ENCODE measurements around the gene RPL5. TPM values are rescaled to one million over a fixed set of nuclear protein-coding genes. Genes with fewer than 3 reads are reported as not detected.

RPL5 gene
- total and polyA plus RNA-seq, 2 experiments from 2014 or later: 2,182 to 3,547 TPM

GRCh38 chr1:92840600-92840999 is 8.8 kb downstream of the RPL5 start:
- Histone ChIP-seq H3K4me2 (no peak overlapping the region), H2AFZ (no peak overlapping the region), H3K27ac (ENCODE audit: low read depth) (peak overlapping the region; percentile 48), H3K4me1 (ENCODE audit: insufficient read depth) (no peaks in the 10 kb centered on the region), H3F3A (replicated peaks; ENCODE audit: low read depth) (peaks cover 59% of the 10 kb centered on the region), H3K36me3 (ENCODE audit: insufficient read depth) (peaks cover 67% of the 10 kb centered on the region), H4K20me1 (replicated peaks; ENCODE audit: insufficient read depth) (peaks cover 60% of the 10 kb centered on the region), H3K4me3 (no peak overlapping the region), H3K27me3 (ENCODE audit: insufficient read depth) (no peaks in the 10 kb centered on the region), H3K79me2 (replicated peaks; ENCODE audit: insufficient read depth) (peaks cover 49% of the 10 kb centered on the region), H3K9me2 (ENCODE audit: insufficient read depth) (no peaks in the 10 kb centered on the region)
- H3K36me3 Mint-ChIP-seq (ENCODE audit: low read depth): peaks cover 88% of the 10 kb centered on the region
- no peak overlapping the region for H3K27ac Mint-ChIP-seq
- no peaks in the 10 kb centered on the region for H3K9me3 Mint-ChIP-seq
- DNase-seq (ENCODE audit: low spot score) (no peak), ATAC-seq (no peak)
- H3K27me3 Mint-ChIP-seq (ENCODE audit: insufficient read depth, low read depth, poor library complexity): no peaks in the 10 kb centered on the region
- peaks cover 7% of the 10 kb centered on the region; the same call in 2 of the 3 replicates for H3K4me1 Mint-ChIP-seq
- H3K4me3 Mint-ChIP-seq: no peak overlapping the region
- TF ChIP-seq, protein P1, sequence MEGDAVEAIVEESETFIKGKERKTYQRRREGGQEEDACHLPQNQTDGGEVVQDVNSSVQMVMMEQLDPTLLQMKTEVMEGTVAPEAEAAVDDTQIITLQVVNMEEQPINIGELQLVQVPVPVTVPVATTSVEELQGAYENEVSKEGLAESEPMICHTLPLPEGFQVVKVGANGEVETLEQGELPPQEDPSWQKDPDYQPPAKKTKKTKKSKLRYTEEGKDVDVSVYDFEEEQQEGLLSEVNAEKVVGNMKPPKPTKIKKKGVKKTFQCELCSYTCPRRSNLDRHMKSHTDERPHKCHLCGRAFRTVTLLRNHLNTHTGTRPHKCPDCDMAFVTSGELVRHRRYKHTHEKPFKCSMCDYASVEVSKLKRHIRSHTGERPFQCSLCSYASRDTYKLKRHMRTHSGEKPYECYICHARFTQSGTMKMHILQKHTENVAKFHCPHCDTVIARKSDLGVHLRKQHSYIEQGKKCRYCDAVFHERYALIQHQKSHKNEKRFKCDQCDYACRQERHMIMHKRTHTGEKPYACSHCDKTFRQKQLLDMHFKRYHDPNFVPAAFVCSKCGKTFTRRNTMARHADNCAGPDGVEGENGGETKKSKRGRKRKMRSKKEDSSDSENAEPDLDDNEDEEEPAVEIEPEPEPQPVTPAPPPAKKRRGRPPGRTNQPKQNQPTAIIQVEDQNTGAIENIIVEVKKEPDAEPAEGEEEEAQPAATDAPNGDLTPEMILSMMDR (conservative IDR thresholded peaks at IDR 0.05; ENCODE audit: low read depth in 2 of 2): no peak
- no peak for TF ChIP-seq ETS1 (IDR thresholded peaks at IDR 0.05)
- no peak for TF ChIP-seq ZNF114 (CRISPR knock-in tag; IDR thresholded peaks at IDR 0.05)
- no peak for TF ChIP-seq EZH2phosphoT487 (IDR thresholded peaks at IDR 0.05; ENCODE audit: unreplicated experiment)

DNA sequence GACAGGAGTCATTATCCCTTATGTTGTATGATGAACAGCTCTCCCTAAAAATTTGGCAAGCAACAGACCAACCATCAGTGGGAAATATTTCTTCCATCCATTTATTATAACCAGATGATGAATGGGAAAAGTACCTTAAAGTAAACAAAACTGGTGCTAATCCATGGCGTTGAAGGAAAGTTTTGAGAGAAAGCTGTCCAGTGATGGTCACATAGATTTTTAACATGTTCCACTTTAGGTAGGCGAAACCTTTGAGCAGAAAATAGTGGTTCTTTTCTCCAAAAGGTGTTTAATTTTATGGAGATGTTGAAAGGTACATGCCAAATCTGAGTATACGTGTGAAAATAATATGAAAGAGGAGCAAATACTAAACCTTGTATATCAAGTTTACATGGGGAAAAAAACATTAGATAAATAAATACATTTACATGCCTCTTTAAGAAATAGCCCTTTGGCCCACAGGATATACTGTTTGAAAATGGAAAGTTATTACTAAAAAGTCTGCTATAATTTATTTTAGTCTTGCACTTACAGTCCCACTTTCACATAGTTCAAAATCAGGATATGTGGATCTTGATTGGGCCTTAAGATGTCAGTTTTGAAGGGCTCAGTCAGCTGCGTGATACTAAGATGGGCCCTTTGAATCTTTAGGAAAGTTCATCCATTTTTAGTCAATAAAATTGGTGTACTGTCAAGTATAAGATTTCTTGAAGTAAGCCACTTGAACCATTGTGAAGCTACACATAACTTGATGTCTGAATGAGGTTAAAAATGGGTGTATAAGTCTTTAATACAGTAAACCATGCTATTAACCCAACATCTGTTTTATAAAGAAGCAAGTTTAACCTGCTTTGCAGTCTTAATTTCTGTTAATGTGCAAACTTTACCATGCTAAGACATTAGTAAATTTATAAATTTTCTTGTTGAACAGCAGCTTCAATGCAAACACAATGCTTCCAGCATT is 10.5 kb downstream of the RPL5 start:
- no peak overlapping the region for H3K4me2 ChIP-seq
- TF ChIP-seq, protein P1 (conservative IDR thresholded peaks at IDR 0.05; ENCODE audit: low read depth in 2 of 2): no peak
- TF ChIP-seq STAT1 (IDR thresholded peaks at IDR 0.05; ENCODE audit: unreplicated experiment) (no peak), POLR2AphosphoS5 (IDR thresholded peaks at IDR 0.05; ENCODE audit: low read depth) (peak; percentile 52), EZH2phosphoT487 (IDR thresholded peaks at IDR 0.05; ENCODE audit: unreplicated experiment) (no peak)
- no peak overlapping the region for H2AFZ ChIP-seq
- no peaks in the 10 kb centered on the region for H3K4me1 ChIP-seq (ENCODE audit: insufficient read depth)
- no peaks in the 10 kb centered on the region for H3K9me2 ChIP-seq (ENCODE audit: insufficient read depth)
- peaks cover 2% of the 10 kb centered on the region; the same call in 2 of the 3 replicates for H3K4me1 Mint-ChIP-seq
- ATAC-seq (no peak), DNase-seq (ENCODE audit: low spot score) (no peak)
- H3K27me3 ChIP-seq (ENCODE audit: insufficient read depth): no peaks in the 10 kb centered on the region
- H3K27ac Mint-ChIP-seq: no peak overlapping the region
- H3K9me3 Mint-ChIP-seq: no peaks in the 10 kb centered on the region
- peaks cover 31% of the 10 kb centered on the region for H3K79me2 ChIP-seq (replicated peaks; ENCODE audit: insufficient read depth)
- peaks cover 50% of the 10 kb centered on the region for H3K36me3 ChIP-seq (ENCODE audit: insufficient read depth)
- H3K27me3 Mint-ChIP-seq (ENCODE audit: insufficient read depth, low read depth, poor library complexity): no peaks in the 10 kb centered on the region
- H3K4me3 ChIP-seq: no peak overlapping the region
- H4K20me1 ChIP-seq (replicated peaks; ENCODE audit: insufficient read depth): peaks cover 46% of the 10 kb centered on the region
- H3F3A ChIP-seq (replicated peaks; ENCODE audit: low read depth): peaks cover 52% of the 10 kb centered on the region
- peak overlapping the region; percentile 40 for H3K27ac ChIP-seq (ENCODE audit: low read depth)
- H3K36me3 Mint-ChIP-seq (ENCODE audit: low read depth): peaks cover 70% of the 10 kb centered on the region
- no peak overlapping the region for H3K4me3 Mint-ChIP-seq

Data from GM23338 (cell line).